Measurements from ENCODE around the gene COL13A1.

Gene COL13A1

DNA sequence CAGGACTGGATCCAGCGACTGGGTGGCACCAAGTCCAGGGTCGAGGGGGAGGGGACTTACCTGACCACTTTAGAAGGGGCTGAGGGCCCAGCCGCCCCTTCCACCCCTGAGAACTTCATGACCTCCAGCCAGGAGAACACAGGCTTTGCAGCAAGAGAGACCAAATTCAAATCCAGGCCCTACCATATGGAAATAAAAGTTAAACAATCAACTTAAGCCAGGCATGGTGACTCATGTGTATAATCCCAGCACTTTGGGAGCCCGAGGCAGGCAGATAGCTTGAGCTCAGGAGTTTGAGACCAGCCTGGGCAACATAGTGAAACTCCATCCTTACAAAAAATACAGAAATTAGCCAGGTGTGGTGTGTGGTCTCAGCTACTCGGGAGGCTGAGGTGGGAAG is 61.9 kb downstream of the COL13A1 start:
- H3K4me3 ChIP-seq (ENCODE audit: low read depth, low read length): no peak overlapping the region
- no peak for DNase-seq (ENCODE audit: low read depth)
- TF ChIP-seq MYC (IDR thresholded peaks at IDR 0.05; ENCODE audit: low read depth, low read length) (no peak), POLR2A (IDR thresholded peaks at IDR 0.05; ENCODE audit: extremely low read depth, insufficient read length) (no peak), MAX (IDR thresholded peaks at IDR 0.05; ENCODE audit: low read depth, low read length) (no peak)
- TF ChIP-seq, protein P1, sequence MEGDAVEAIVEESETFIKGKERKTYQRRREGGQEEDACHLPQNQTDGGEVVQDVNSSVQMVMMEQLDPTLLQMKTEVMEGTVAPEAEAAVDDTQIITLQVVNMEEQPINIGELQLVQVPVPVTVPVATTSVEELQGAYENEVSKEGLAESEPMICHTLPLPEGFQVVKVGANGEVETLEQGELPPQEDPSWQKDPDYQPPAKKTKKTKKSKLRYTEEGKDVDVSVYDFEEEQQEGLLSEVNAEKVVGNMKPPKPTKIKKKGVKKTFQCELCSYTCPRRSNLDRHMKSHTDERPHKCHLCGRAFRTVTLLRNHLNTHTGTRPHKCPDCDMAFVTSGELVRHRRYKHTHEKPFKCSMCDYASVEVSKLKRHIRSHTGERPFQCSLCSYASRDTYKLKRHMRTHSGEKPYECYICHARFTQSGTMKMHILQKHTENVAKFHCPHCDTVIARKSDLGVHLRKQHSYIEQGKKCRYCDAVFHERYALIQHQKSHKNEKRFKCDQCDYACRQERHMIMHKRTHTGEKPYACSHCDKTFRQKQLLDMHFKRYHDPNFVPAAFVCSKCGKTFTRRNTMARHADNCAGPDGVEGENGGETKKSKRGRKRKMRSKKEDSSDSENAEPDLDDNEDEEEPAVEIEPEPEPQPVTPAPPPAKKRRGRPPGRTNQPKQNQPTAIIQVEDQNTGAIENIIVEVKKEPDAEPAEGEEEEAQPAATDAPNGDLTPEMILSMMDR (IDR thresholded peaks at IDR 0.05; ENCODE audit: low read depth, low read length): no peak

DNA sequence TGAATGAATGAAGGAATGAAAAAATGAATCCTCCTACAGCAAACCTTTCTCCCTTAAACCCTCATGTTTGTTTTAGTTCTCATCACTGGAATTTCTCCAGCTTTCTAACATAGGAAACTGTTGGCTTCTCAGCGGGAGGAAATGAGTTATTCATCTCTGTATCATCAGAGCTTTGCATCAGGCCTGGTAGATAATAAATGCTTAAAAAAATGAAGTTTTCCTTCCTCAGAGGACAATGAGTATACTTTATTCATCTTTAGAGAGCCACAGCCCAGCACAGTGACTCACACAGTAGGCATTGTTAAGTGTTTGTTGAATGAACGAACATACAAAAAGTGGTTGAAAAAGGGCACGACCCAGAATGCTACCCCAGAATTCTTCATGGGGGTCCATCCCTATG is 62.6 kb downstream of the COL13A1 start:
- DNase-seq (ENCODE audit: low read depth): no peak
- H3K4me3 ChIP-seq (ENCODE audit: low read depth, low read length): no peak overlapping the region
- TF ChIP-seq MAX (IDR thresholded peaks at IDR 0.05; ENCODE audit: low read depth, low read length) (no peak), MYC (IDR thresholded peaks at IDR 0.05; ENCODE audit: low read depth, low read length) (no peak), POLR2A (IDR thresholded peaks at IDR 0.05; ENCODE audit: extremely low read depth, insufficient read length) (no peak)
- TF ChIP-seq, protein P1 (IDR thresholded peaks at IDR 0.05; ENCODE audit: low read depth, low read length): no peak

GRCh38 chr10:69865450-69865849 is 63.7 kb downstream of the COL13A1 start:
- no peak overlapping the region for H3K4me3 ChIP-seq (ENCODE audit: low read depth, low read length)
- TF ChIP-seq MAX (IDR thresholded peaks at IDR 0.05; ENCODE audit: low read depth, low read length) (no peak), MYC (IDR thresholded peaks at IDR 0.05; ENCODE audit: low read depth, low read length) (no peak), POLR2A (IDR thresholded peaks at IDR 0.05; ENCODE audit: extremely low read depth, insufficient read length) (no peak)
- TF ChIP-seq, protein P1 (IDR thresholded peaks at IDR 0.05; ENCODE audit: low read depth, low read length): no peak
- DNase-seq (ENCODE audit: low read depth): no peak

DNA sequence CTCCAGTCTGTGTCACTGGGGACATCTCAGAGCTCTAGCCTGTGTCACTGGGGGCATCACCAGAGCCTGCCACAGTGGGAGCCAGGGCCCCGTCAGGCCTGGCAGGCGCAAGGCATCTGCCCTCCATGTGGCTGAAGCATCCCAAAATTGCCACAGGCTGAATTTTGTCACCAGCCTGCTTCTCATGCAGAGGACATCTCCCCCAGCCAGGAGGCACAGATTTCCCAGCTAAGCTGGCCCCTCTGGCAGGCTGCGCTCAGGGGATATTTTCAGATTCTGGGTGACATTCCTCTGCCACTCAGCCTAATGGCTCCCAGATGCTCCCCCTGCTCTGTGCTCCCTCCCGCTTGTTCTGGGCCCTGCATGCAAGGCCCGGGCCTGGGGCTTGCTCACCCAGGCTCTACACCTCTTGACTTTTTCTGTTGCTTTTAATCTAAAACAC is 64.6 kb downstream of the COL13A1 start:
- TF ChIP-seq MYC (IDR thresholded peaks at IDR 0.05; ENCODE audit: low read depth, low read length): no peak
- TF ChIP-seq MAX (IDR thresholded peaks at IDR 0.05; ENCODE audit: low read depth, low read length): no peak
- TF ChIP-seq POLR2A (IDR thresholded peaks at IDR 0.05; ENCODE audit: extremely low read depth, insufficient read length): no peak
- TF ChIP-seq, protein P1 (IDR thresholded peaks at IDR 0.05; ENCODE audit: low read depth, low read length): no peak
- no peak for DNase-seq (ENCODE audit: low read depth)
- no peak overlapping the region for H3K4me3 ChIP-seq (ENCODE audit: low read depth, low read length)

- no peak for TF ChIP-seq MYC (IDR thresholded peaks at IDR 0.05; ENCODE audit: low read depth, low read length)
- no peak for TF ChIP-seq MAX (IDR thresholded peaks at IDR 0.05; ENCODE audit: low read depth, low read length)
- TF ChIP-seq, protein P1 (IDR thresholded peaks at IDR 0.05; ENCODE audit: low read depth, low read length): no peak
- H3K4me3 ChIP-seq (ENCODE audit: low read depth, low read length): no peak overlapping the region
- DNase-seq (ENCODE audit: low read depth): no peak
Measured at GRCh38 chr10:69866688-69867461, 65.2 kb downstream of the COL13A1 start.
